K562 (cell line): ENCODE results near the gene CSRNP2. TPM values are rescaled to one million over a fixed set of nuclear protein-coding genes. Genes with fewer than 3 reads are reported as not detected.

Experiments used
- BCLAF1 ChIP-seq, 2 experiments: fragments of 450-650 bp in 1 of 2; IDR thresholded peaks; 2 replicates each; pipeline ENCODE4 v1.6.1; 2011 to 2017; ENCODE audit warnings: low read depth in 2 of 2, antibody characterized with exemption in 1 of 2, borderline replicate concordance in 1 of 2, low read length in 1 of 2, mild to moderate bottlenecking in 1 of 2, mixed read lengths in 1 of 2; ENCODE audit not compliant: control insufficient read depth in 1 of 2
- DACH1 ChIP-seq: fragments of 450-650 bp; IDR thresholded peaks from 2 replicates; pipeline ENCODE4 v1.6.1; 2018; ENCODE audit not compliant: partially characterized antibody
- ELF4 ChIP-seq: fragments of 450-650 bp; formaldehyde crosslinking; IDR thresholded peaks from 2 replicates; pipeline ENCODE4 v1.4.0; 2022; ENCODE audit warnings: missing genetic modification characterization
- HBP1 ChIP-seq: fragments of 450-650 bp; formaldehyde crosslinking; IDR thresholded peaks from 2 replicates; pipeline ENCODE4 v1.4.0; 2022; ENCODE audit warnings: missing genetic modification characterization
- SIX5 ChIP-seq, 2 experiments: IDR thresholded peaks; 2 replicates each; pipeline ENCODE4 v1.6.1; 2011; ENCODE audit warnings: low read length in 2 of 2, borderline replicate concordance in 1 of 2, low read depth in 1 of 2, mild to moderate bottlenecking in 1 of 2, moderate library complexity in 1 of 2; ENCODE audit not compliant: insufficient read depth in 1 of 2
- TEAD1 ChIP-seq, 2 experiments: fragments of 450-650 bp in 1 of 2; sonication (generic) in 1 of 2; formaldehyde crosslinking; IDR thresholded peaks; 2 replicates each; pipeline versions ENCODE4 v1.4.0 to v1.8.0; 2020 to 2022; ENCODE audit warnings: mild to moderate bottlenecking in 2 of 2, missing genetic modification reagents in 1 of 2
- UBTF ChIP-seq, 2 experiments: IDR thresholded peaks; 2 replicates each; pipeline ENCODE4 v1.6.1; 2012; ENCODE audit warnings: improper control_type of control experiment in 2 of 2, low read depth in 2 of 2, low read length in 2 of 2, borderline replicate concordance in 1 of 2
- VEZF1 ChIP-seq: fragments of 200-800 bp; sonication (Bioruptor generic); IDR thresholded peaks from 2 replicates; pipeline ENCODE4 v1.6.1; 2017; ENCODE audit warnings: missing genetic modification characterization, missing compliant biosample characterization
- ZNF134 ChIP-seq: fragments of 250-450 bp; sonication (Bioruptor Pico); conservative IDR thresholded peaks from 2 replicates; pipeline ENCODE4 v1.4.0; 2020
- ZNF174 ChIP-seq: fragments of 250-450 bp; sonication (Bioruptor Pico); IDR thresholded peaks from 2 replicates; pipeline ENCODE4 v1.4.0; 2020; ENCODE audit warnings: mild to moderate bottlenecking
- ZNF668 ChIP-seq: fragments of 250-450 bp; sonication (Bioruptor Pico); IDR thresholded peaks from 2 replicates; pipeline ENCODE4 v1.8.0; 2022; ENCODE audit warnings: mild to moderate bottlenecking, inconsistent platforms
- ZNF695 ChIP-seq: fragments of 450-650 bp; formaldehyde crosslinking; IDR thresholded peaks from 2 replicates; pipeline ENCODE4 v1.4.0; 2020; ENCODE audit warnings: mild to moderate bottlenecking, moderate library complexity
- polyA plus RNA-seq, 8 experiments: library from polyadenylated mRNA; depleted of rRNA in 4 of 8; stranded (reverse) in 5 of 8; unstranded in 3 of 8; fragments of >200 nt; fragmentation: Nextera tagmentation in 2 of 8; fragmentation: Illumina TruSeq in 1 of 8; extraction: Ambion mirVana in 2 of 8; extraction: Trizol in 1 of 8; gene quantifications; 2 replicates each; pipeline versions ENCODE4 v1.2.1 to v1.2.3, GENCODE V29; 2011 to 2014; ENCODE audit warnings: inconsistent platforms in 1 of 8, missing spikeins in 1 of 8
- total RNA-seq, 7 experiments: library from RNA; depleted of rRNA in 6 of 7; stranded (reverse); fragments of >200 nt in 6 of 7; fragmentation: Illumina TruSeq in 2 of 7; extraction: Trizol in 2 of 7; gene quantifications; 2 replicates each; pipeline versions ENCODE4 v1.2.1 to v1.2.3, GENCODE V29; 2011 to 2021; ENCODE audit warnings: low replicate concordance in 1 of 7

Gene CSRNP2
- total and polyA plus RNA-seq, 9 of the 15 experiments (the other 6 are each of a cell fraction or from before 2014, with no cell fraction given): 1.6 to 13.9 (median 5.9) TPM

- no peak for TF ChIP-seq DACH1
- TF ChIP-seq BCLAF1 (IDR thresholded peaks at IDR 0.05; ENCODE audit: borderline replicate concordance in 1 of 2, control insufficient read depth in 1 of 2, low read depth in 2 of 2, low read length in 1 of 2): peak in 1 of 2 experiments; percentile 32; a peak in 1 of 4 replicates
- TF ChIP-seq TEAD1 (CRISPR knock-in tag; IDR thresholded peaks at IDR 0.05): peak in 1 of 2 experiments; percentile 14; a peak in 1 of 4 replicates
- 0 out of 4 replicates have a peak, but pooled peaks of 1 of the 2 experiments have one; percentile 31 for TF ChIP-seq UBTF (IDR thresholded peaks at IDR 0.05; ENCODE audit: borderline replicate concordance in 1 of 2, low read depth in 2 of 2, low read length in 2 of 2)
- TF ChIP-seq ZNF695 (CRISPR knock-in tag): 0 out of 2 replicates have a peak, but pooled peaks have one; percentile 44
- 0 out of 2 replicates have a peak, but pooled peaks have one; percentile 27 for TF ChIP-seq ZNF134 (CRISPR knock-in tag)
- TF ChIP-seq HBP1 (CRISPR knock-in tag): 0 out of 2 replicates have a peak, but pooled peaks have one; percentile 47
- peak; percentile 7; the same call in 1 of the 2 replicates for TF ChIP-seq VEZF1
- 0 out of 2 replicates have a peak, but pooled peaks have one; percentile 23 for TF ChIP-seq ELF4 (CRISPR knock-in tag)
- TF ChIP-seq ZNF668 (CRISPR knock-in tag): no peak
- TF ChIP-seq ZNF174: no peak
- 0 out of 4 replicates have a peak, but pooled peaks of 1 of the 2 experiments have one; percentile 1 for TF ChIP-seq SIX5 (IDR thresholded peaks at IDR 0.05; ENCODE audit: borderline replicate concordance in 1 of 2, insufficient read depth in 1 of 2, low read depth in 1 of 2, low read length in 2 of 2)
Observed at GRCh38 chr12:51048661-51049251, 34.6 kb downstream of the CSRNP2 start (continued).
